Lung microvascular endothelial cell (primary cell): ENCODE results near the gene FOSB. TPM values are rescaled to one million over a fixed set of nuclear protein-coding genes. Genes with fewer than 3 reads are reported as not detected.

Experiments
- DNase-seq, 2 donors: peaks; one replicate each; pipeline versions ENCODE4 v3.0.0 to v3.0.0-alpha.2; 2010; ENCODE audit warnings: low read depth in 2 of 2
- total RNA-seq: library from RNA; depleted of rRNA; stranded (reverse); fragments of >200 nt; gene quantifications from 2 replicates; pipeline ENCODE4 v1.2.1, GENCODE V29; 2014

The FOSB gene
- total RNA-seq, 1 donor from 2014 or later = 23.4 TPM

DNA sequence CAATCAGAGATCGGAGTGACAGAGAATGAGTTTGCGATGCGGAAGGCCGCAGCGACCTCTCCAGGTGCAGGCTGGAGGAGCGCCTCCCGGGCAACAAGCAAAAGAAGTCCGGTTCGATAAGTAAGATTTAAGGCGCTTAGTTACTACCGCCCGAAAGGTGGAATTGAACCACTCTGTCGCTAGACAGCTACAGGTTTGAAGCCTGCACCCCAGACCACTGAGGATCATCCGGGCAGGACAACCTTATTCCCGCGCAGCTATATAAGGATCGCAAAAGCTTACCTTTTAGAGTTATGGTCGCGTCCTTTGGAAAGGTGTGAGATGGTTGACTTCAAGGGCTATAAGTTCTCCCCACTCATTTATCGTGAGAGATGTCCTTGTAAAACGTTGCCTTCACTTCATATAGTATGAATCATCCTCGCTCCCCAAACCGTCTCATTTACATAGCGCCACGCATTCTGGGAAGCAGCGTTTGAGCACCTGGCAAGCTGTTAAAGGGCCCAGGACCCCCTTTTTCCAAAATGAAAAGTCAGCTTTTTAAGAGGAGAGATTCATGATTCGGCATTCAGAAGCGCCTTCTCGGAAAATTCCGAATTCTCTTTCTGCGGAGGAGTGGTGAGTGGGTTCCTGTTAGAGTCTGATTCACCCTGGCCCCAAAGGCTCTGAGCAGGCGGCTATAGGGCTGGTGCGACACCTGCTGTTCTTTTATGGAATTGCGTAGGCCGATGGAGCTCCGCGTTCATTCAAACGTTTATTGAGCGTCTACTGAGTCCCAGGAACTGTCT lies 10.8 kb downstream of the FOSB start:
- peak; percentile 89 to 93 for DNase-seq

DNA sequence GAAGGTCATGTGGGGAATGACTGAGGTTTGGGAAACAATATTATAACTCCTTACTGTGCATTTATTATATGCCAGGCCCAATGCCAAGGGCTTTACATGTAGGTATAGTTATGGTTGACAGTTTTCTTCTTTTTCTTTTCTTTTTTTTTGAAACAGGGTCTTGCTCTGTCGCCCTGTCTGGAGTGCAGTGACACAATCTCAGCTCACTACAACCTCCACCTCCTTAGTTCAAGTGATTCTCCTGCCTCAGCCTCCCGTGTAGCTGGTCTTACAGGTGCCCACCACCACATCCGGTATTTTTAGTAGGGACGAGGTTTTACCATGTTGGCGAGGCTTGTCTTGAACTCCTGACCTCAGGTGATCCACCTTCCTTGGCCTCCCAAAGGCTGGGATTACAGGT lies 15.2 kb downstream of the FOSB start:
- no peak for DNase-seq

GRCh38 chr19:45484273-45484945 lies 16.6 kb downstream of the FOSB start:
- DNase-seq = no peak

- peak; percentile 93 to 95 for DNase-seq
Observed at GRCh38 chr19:45485305-45486077, 17.7 kb downstream of the FOSB start.

GRCh38 chr19:45488708-45489107 lies 20.9 kb downstream of the FOSB start:
- DNase-seq = no peak

- no peak for DNase-seq
Observed at GRCh38 chr19:45489216-45489855, 21.5 kb downstream of the FOSB start.

DNA sequence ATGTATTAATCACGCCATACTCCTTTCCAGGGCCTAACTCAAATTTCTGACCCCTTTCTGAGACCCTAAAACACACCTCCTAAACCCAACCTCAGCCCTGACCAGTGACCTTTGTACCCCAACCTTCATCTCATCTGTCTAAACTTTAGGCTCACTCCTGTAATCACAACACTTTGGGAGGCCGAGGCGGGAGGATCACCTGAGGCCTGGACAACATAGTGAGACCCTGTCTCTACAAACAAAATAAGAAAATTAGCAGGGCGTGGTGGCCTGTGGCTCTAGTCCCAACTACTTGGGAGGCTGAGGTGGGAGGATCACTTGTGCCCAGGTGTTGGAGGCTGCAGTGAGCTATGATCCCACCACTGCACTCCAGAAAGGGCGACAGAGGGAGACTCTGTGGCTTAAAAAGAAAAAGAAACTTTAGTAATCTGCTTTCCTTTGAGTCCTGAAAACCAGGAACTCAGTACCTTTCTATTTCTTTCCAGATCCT lies 24.4 kb downstream of the FOSB start:
- DNase-seq = no peak

- peak; percentile 40 to 70 for DNase-seq
Observed at GRCh38 chr19:45492627-45493470, 25.1 kb downstream of the FOSB start.

- DNase-seq = no peak
Observed at GRCh38 chr19:45494261-45494916, 26.6 kb downstream of the FOSB start.

DNA sequence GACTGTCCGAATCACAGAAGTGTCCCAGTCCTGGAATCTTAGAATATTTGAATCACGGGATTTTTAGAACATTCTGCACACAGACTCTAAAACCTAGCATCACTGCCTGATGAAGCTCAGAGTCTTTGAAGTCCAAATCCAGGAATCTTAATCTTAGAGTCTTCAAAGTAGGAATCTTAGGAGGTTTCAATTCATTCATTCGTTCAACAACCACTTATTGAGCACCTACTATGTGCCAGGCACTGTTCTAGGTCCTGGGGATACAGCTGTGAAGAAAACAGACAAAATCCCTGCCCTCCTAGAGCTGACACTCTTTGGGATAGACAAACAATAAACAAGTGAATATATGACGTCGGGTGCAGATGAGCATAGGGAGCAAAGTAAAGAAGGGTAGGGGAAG lies 27.4 kb downstream of the FOSB start:
- DNase-seq = no peak

DNA sequence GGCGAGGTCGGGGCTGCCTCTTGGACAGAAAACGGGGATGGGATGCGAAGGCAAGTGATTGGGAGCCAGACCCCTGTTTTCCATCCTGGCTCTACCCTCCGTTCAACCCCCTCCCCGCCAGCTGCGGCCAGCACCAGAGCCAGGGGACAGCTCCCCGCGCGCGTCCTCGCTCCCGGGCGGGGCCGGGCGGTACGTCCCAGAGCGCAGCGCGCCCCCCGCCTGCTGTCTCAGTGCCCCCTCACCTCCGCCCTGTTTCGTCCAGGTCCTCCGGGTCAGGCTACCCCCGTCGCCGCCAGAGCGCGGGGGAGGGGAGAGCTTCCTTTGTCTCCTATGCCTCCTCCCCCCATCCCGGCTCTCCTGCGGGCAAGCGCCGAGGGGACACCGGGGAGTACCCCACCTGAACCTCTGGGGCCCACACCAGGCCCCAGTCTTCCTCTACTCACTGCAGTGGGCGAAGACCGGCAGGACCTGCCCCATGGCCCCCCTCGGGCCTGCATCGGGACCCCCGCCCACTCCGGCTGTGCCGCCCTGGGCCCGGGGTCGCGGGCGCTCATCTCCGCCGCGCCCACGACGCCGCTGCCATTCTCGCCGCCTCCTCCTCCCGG lies 28.7 kb downstream of the FOSB start:
- peak; percentile 39 to 51 for DNase-seq

DNA sequence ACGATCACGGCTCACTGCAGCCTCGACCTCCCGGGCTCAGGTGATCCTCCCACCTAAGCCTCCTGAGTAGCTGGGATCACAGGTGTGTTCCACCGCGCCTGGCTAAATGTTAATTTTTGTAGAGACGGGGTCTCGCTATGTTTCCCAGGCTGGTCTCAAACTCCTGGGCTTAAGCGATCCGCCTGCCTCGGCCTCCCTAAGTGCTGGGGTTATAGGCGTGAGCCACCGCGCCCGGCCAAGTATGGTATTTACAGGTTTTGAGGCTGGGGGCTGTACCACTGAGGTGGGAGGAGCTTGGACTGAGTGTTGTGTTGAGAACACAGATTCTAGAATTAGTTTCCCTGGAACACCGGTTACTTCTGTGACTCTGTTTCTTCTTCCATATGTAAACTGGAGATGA lies 30.0 kb downstream of the FOSB start:
- no peak for DNase-seq

GRCh38 chr19:45498411-45499195 lies 30.8 kb downstream of the FOSB start, which contains the start of gene PPM1N:
TSS of gene PPM1N (plus strand) at chr19:45498443. CDS start at chr19:45498473, 30 bp downstream.
- DNase-seq = peak in 1 of 2 donors; percentile 43

GRCh38 chr19:45499196-45500180 lies 31.7 kb downstream of the FOSB start:
- DNase-seq = peak in 1 of 2 donors; percentile 36

GRCh38 chr19:45500918-45501729 lies 33.3 kb downstream of the FOSB start:
- no peak for DNase-seq

- no peak for DNase-seq
Observed at GRCh38 chr19:45501730-45502014, 33.9 kb downstream of the FOSB start.

DNA sequence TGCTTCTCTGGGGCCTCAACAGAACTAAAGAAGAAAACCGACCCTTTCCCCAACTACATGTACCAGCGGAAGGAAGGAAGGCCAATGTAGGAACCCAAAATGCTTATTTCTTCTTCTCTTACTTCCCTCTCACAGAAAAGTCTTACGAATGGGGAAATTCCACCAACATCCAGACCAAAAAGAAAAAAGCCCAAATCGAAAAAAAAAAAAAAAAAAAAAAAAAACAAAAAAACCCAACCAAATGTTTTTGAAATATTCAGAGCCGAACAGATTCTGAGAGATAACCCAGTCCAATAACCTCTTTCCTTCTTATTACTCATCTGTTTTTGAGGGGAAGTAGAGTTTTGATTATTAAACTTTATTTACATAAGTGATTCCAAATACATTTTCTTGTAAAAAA lies 34.3 kb downstream of the FOSB start:
- no peak for DNase-seq
